Activated CD4-positive, alpha-beta T cell treated with anti-CD3 and anti-CD28 coated beads, Interleukin-2, amount 50 U/mL, for 1 hour (primary cell): ENCODE measurements around the gene TSC2.

Source experiments
- DNase-seq: peaks from one replicate; pipeline ENCODE4 v3.0.0-alpha.2; 2020

TSC2 gene

GRCh38 chr16:2047330-2048115, at the start of gene TSC2, which contains the start of gene NTHL1:
TSS of gene TSC2 (plus strand) at chr16:2047985. CDS start at chr16:2048616, 631 bp downstream.
TSS of gene NTHL1 (minus strand) at chr16:2047834. CDS start at chr16:2047823, 11 bp downstream.
- DNase-seq: peak; percentile 87

- DNase-seq: no peak
Measured at GRCh38 chr16:1998360-1998835, 49.4 kb upstream of the TSC2 start.

- no peak for DNase-seq
Measured at GRCh38 chr16:1998852-1999801, 48.7 kb upstream of the TSC2 start.

- DNase-seq: no peak
Measured at GRCh38 chr16:1999866-2000514, 47.8 kb upstream of the TSC2 start.

- DNase-seq: no peak
Measured at GRCh38 chr16:2001035-2001434, 46.8 kb upstream of the TSC2 start.

GRCh38 chr16:2001456-2002355, 46.1 kb upstream of the TSC2 start:
- no peak for DNase-seq

GRCh38 chr16:2002406-2003230, 45.2 kb upstream of the TSC2 start:
- no peak for DNase-seq

GRCh38 chr16:2003231-2003826, 44.5 kb upstream of the TSC2 start:
- DNase-seq: no peak

- peak; percentile 89 for DNase-seq
Measured at GRCh38 chr16:2003827-2004641, 43.8 kb upstream of the TSC2 start.

GRCh38 chr16:2004795-2005517, 42.8 kb upstream of the TSC2 start:
- no peak for DNase-seq

GRCh38 chr16:2005646-2006045, 42.1 kb upstream of the TSC2 start:
- no peak for DNase-seq

- DNase-seq: no peak
Measured at GRCh38 chr16:2006317-2006716, 41.5 kb upstream of the TSC2 start.

GRCh38 chr16:2007081-2007836, 40.5 kb upstream of the TSC2 start:
- no peak for DNase-seq

- DNase-seq: no peak
Measured at GRCh38 chr16:2008009-2008526, 39.7 kb upstream of the TSC2 start.

- no peak for DNase-seq
Measured at GRCh38 chr16:2008631-2009163, 39.1 kb upstream of the TSC2 start.

GRCh38 chr16:2009164-2009711, 38.5 kb upstream of the TSC2 start:
- DNase-seq: no peak

- peak; percentile 74 for DNase-seq
Measured at GRCh38 chr16:2009791-2010510, 37.8 kb upstream of the TSC2 start, which contains the start of gene ZNF598. TSS of gene ZNF598 (minus strand) at chr16:2009821.
